Neutrophil (primary cell): ENCODE measurements around the gene PHC2.

ENCODE experiments used
- H3K27ac ChIP-seq: fragments of 200-600 bp; sonication (generic); 2 replicates; pipeline ENCODE4 v1.5.1; 2016; ENCODE audit warnings: mild to moderate bottlenecking, moderate library complexity
- H3K27me3 ChIP-seq: fragments of 200-600 bp; sonication (generic); 2 replicates; pipeline ENCODE4 v1.6.0; 2016; ENCODE audit warnings: mild to moderate bottlenecking
- H3K36me3 ChIP-seq: fragments of 200-600 bp; sonication (generic); 2 replicates; pipeline ENCODE4 v1.5.1; 2017
- H3K4me1 ChIP-seq, 2 experiments: fragments of 200-600 bp in 1 of 2; sonication (generic) in 1 of 2; 1 replicate in 1 of 2; 2 replicates in 1 of 2; pipeline versions ENCODE4 v1.5.1 to v1.6.1; 2013 to 2016; ENCODE audit warnings: low read depth in 1 of 2, low read length in 1 of 2, mild to moderate bottlenecking in 1 of 2, moderate library complexity in 1 of 2; ENCODE audit not compliant: control insufficient read depth in 1 of 2, insufficient read depth in 1 of 2
- H3K4me3 ChIP-seq, 2 experiments: fragments of 200-600 bp in 1 of 2; sonication (generic) in 1 of 2; 1 replicate in 1 of 2; 2 replicates in 1 of 2; pipeline ENCODE4 v1.5.1; 2013 to 2016; ENCODE audit warnings: low read depth in 1 of 2, low read length in 1 of 2, mild to moderate bottlenecking in 1 of 2, moderate library complexity in 1 of 2
- H3K9me3 ChIP-seq: fragments of 200-600 bp; sonication (generic); 2 replicates; pipeline ENCODE4 v1.5.1; 2016
- CTCF ChIP-seq: fragments of 200-600 bp; sonication (generic); IDR thresholded peaks from 2 replicates; pipeline ENCODE4 v1.5.1; 2016; ENCODE audit warnings: antibody characterized with exemption

Gene PHC2

GRCh38 chr1:33348676-33349080, 82.2 kb downstream of the PHC2 start:
- H3K4me3 ChIP-seq, result peak overlapping the region; percentile 73 to 91
- peaks cover 28% of the 10 kb centered on the region for H3K36me3 ChIP-seq
- no peak for TF ChIP-seq CTCF
- no peaks in the 10 kb centered on the region for H3K27me3 ChIP-seq
- H3K9me3 ChIP-seq, result no peaks in the 10 kb centered on the region
- peak overlapping the region; percentile 98 for H3K27ac ChIP-seq
- H3K4me1 ChIP-seq, result peaks cover 62% of the 10 kb centered on the region in 2 experiments

- H3K27ac ChIP-seq, result peak overlapping the region; percentile 98
- H3K4me1 ChIP-seq, result peaks cover 67% of the 10 kb centered on the region in 2 experiments
- no peak for TF ChIP-seq CTCF
- no peaks in the 10 kb centered on the region for H3K27me3 ChIP-seq
- peak overlapping the region; percentile 73 to 91 for H3K4me3 ChIP-seq
- H3K36me3 ChIP-seq, result peaks cover 31% of the 10 kb centered on the region
- H3K9me3 ChIP-seq, result no peaks in the 10 kb centered on the region
Observed at GRCh38 chr1:33348194-33348593, 82.7 kb downstream of the PHC2 start.

GRCh38 chr1:33347650-33347992, 83.3 kb downstream of the PHC2 start:
- Histone ChIP-seq H3K4me1 (peaks cover 73% of the 10 kb centered on the region in 2 experiments), H3K27me3 (no peaks in the 10 kb centered on the region), H3K4me3 (peak overlapping the region; percentile 73 to 91), H3K36me3 (peaks cover 37% of the 10 kb centered on the region), H3K9me3 (no peaks in the 10 kb centered on the region), H3K27ac (peak overlapping the region; percentile 98)
- no peak for TF ChIP-seq CTCF

- Histone ChIP-seq H3K27ac (peak overlapping the region; percentile 98), H3K9me3 (no peaks in the 10 kb centered on the region), H3K27me3 (no peaks in the 10 kb centered on the region), H3K4me3 (peak overlapping the region; percentile 73 to 91), H3K36me3 (peaks cover 42% of the 10 kb centered on the region), H3K4me1 (peaks cover 78% of the 10 kb centered on the region in 2 experiments)
- TF ChIP-seq CTCF, result no peak
Observed at GRCh38 chr1:33346927-33347649, 83.8 kb downstream of the PHC2 start.

- no peak for TF ChIP-seq CTCF
- Histone ChIP-seq H3K9me3 (no peaks in the 10 kb centered on the region), H3K4me3 (peak overlapping the region; percentile 73 to 91), H3K27me3 (no peaks in the 10 kb centered on the region), H3K27ac (peak overlapping the region; percentile 98), H3K4me1 (peaks cover 83 to 84% of the 10 kb centered on the region in 2 experiments), H3K36me3 (peaks cover 48% of the 10 kb centered on the region)
Observed at GRCh38 chr1:33346533-33346926, 84.4 kb downstream of the PHC2 start.
